ENCODE data around the gene PKP1.

The PKP1 gene

DNA sequence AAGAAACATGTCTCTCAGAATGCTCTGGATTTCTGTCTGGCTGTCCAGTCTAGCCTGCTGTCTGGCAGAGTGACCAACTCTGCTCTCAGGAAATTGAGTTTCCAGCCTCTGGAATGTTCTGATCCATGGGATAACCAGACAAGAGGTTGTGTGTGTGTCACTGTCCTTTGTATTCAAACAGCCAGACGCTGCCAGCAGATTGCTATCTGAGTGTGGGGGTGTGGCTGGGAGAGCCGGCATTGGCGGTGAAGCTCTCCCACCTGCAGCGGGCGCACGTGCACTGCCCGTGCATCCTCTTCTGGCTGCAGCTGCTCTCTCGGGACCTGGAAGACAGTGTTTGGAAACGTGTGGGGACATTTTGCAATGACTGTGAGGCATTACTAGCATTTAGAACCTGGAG lies 26.1 kb downstream of the PKP1 start:
- no peak for DNase-seq (ENCODE audit: low read depth)

DNA sequence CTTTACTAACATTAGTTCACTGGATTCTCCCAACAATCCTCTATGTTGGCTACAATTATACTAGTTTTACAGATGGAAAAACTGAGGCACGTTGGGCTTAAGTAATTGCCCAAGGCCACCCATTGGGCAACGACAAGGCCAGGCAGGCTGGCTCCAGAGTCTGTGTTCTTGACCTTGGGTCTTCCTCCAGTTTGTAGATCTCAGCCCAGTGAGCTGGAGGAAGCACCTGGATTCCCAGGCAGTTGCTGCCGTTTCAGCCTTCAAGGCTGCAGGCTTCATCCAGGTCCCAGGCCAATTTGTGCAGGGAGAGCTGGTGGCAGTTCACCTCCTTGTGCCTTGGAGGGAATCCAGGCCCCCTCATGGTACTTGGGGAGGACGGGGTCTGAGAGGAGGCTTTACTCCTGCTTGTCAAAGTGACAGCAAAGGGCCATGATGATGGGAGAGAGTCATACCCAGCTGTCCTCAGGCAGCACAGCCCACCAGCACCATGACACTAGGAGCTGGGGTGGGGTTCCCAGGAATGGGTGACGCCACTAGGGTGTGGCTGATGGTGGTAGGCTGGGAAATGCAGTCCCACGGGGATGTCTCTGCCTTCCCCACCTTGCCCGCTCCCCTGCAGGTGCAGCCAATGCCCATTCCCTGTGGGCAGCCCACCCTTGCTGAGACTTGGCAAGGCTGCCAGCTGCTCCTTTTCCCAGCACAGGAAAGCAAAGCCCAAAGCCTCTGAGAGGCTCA lies 27.1 kb downstream of the PKP1 start:
- no peak for DNase-seq (ENCODE audit: low read depth)

DNA sequence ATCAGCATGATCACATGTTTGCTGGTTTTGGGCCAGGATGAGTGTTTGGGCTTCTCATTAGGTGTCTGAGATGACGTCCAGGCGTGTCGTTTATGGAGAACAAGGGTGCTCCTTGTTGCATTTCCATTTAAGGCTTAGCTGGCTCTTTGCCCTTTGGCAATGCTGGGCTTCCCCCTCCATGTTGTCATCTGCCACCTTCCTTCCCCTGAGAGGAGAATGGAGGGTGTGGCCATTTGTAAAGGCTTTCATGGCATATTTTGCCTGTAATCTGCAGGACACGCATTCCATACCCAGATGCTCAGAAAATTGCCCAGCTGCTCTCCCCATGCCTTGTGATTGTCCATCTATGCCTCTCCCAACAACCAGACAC lies 27.7 kb downstream of the PKP1 start:
- DNase-seq (ENCODE audit: low read depth), result no peak

DNA sequence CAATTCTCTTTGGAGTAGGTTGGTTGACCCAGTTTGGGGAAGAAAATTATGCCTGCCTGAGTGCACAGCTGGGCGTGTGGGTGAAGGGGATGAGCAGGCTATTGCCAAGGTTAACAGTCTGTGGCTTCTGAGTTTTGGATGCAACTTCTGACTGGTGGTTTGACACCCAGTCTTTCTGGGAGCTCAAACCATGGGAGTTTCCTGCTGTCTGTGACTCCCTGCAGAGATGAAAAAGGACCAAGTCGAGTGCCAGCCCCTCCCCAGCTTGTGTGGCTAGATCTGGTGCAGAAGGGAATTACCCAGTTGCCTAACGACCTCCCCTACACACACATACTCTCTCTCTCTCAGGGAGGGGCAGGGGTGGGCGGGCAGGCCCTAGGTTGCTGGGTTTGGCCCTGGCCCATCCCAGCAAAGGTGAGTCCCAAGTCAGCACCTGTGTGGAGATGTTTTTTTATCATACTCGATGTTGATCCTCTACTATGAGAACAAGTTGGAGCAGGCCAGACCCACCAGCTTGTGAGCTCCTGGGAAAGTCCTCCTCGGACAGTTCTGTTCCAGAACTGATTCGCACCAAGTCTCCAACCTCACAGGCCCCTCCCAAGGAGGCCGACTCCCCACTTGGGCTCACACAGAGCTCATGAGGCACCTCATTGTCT lies 28.2 kb downstream of the PKP1 start:
- no peak for DNase-seq (ENCODE audit: low read depth)

DNA sequence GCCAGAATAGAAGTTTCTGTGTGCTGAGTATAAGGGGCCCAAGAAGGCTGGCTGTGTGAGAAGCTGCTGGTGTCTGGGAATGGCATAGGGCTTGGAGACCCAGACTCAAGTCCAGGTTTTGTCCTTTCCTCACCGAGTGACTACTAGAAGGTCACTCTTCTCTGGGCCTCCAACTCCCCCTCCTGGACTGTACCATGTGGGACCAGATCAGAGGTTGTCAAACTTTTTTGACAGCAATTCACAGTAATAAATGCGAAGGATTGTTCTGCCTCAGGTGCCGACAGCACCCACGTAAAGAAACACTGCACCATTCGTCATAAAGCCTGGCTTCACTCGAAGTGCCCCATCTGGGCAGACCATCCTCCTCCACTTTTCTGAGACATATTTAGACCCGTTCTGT lies 29.0 kb downstream of the PKP1 start:
- DNase-seq (ENCODE audit: low read depth), result no peak

DNA sequence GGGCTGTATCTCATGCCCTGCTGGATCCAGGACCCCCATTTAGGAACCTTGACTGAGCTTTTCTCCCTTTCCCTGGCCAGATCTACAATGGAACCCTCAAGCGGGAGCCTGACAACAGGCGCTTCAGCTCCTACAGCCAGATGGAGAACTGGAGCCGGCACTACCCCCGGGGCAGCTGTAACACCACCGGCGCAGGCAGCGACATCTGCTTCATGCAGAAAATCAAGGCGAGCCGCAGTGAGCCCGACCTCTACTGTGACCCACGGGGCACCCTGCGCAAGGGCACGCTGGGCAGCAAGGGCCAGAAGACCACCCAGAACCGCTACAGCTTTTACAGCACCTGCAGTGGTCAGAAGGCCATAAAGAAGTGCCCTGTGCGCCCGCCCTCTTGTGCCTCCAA lies 29.8 kb downstream of the PKP1 start:
- DNase-seq (ENCODE audit: low read depth), result no peak

DNA sequence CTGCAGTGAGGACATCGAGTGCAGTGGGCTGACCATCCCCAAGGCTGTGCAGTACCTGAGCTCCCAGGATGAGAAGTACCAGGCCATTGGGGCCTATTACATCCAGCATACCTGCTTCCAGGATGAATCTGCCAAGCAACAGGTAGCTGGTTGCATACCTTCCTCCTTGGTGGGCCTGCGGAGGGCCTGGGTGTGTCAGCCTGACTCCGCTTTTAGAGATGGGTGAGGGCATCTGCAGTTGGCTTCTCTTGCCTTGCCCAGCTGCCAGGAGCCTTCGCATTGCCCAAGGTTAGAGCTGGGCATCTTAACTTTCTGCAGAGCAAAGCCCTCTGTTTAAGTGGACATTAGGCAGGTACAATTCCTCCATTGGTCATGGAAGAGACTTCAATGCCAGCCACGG lies 33.2 kb downstream of the PKP1 start:
- no peak for DNase-seq (ENCODE audit: low read depth)

DNA sequence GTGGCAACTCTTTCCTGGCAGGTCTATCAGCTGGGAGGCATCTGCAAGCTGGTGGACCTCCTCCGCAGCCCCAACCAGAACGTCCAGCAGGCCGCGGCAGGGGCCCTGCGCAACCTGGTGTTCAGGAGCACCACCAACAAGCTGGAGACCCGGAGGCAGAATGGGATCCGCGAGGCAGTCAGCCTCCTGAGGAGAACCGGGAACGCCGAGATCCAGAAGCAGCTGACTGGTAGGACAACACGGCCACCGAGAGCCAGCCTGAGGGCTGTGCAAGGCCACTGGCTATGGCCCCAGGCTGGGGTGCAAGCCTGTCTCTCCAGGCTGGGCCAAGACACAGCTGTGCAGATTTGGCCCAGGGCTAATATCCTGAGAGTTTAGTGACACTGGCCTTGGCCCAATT lies 34.2 kb downstream of the PKP1 start:
- DNase-seq (ENCODE audit: low read depth), result no peak

DNA sequence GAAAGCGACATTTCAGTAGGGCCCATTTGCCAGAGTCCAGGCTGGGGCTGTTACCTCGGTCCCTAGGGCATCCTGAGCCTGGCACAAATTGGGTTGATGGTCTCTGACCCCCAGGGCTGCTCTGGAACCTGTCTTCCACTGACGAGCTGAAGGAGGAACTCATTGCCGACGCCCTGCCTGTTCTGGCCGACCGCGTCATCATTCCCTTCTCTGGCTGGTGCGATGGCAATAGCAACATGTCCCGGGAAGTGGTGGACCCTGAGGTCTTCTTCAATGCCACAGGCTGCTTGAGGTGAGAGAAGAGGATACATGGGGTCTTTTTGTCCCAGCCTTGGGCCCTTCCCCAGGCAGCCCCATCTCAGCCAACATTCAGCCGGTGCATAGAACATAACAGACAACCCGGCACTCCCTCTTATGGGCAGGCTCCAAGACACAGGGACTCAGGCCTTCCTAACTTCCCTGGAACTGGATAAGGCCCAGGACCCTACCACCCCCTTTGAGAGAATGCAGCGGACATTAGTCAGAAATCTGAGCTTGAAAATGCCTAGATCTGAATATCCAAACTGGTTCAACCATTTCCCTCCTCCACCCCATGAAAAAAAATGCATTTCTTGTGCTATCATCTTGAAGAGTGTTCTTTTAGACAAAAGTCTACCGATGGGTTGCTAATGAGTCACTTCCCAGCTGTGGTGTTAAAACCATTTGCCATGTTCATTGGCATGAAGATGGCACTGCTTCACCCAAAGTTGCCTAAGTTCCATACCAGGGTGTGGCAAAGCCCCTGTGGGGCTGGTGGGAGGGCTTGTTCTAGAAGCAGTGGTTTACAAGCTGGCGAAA lies 35.4 kb downstream of the PKP1 start:
- no peak for DNase-seq (ENCODE audit: low read depth)

DNA sequence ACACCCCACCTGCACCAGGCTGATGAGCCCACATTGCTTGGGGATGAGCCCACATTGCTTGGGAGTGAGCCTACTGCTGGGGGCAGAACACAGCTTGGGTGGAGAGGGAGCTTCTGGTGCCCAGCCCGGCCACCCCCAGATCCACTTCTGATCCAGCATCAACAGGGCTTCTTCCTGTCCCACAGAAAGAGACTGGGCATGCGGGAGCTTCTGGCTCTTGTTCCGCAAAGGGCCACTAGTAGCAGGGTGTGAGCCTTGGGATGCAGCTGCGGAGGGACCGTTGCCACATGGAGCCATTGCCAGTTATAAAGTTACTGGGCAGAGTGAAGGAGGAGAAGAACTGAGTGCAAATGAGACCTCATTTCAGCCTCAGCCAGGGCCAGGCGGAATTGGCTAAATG lies 36.3 kb downstream of the PKP1 start:
- DNase-seq (ENCODE audit: low read depth), result no peak

DNA sequence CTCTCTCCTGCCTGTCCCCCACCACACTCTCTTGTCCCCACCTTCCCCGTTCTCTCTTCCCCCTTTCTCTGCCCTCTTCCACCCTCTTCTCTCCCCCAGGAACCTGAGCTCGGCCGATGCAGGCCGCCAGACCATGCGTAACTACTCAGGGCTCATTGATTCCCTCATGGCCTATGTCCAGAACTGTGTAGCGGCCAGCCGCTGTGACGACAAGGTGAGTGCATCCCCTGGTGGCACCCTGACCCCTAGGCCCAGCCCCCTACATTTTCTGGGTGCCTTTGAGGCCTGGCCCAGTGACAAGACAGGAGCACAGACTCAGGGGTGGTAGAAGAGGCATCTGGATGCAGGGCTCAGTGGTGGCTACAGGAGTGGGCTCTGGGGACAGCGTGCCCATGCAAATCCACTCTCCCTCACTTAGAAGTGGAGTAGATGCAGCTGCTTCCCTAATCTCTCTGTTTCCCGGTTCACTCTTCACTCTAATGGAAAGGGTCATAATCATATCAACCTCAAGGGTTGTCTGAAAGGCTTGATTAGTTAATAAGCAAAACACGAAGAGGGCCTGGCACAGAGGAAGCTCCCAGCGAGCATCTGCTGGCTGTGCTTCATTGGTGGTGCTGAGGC lies 37.0 kb downstream of the PKP1 start:
- no peak for DNase-seq (ENCODE audit: low read depth)

DNA sequence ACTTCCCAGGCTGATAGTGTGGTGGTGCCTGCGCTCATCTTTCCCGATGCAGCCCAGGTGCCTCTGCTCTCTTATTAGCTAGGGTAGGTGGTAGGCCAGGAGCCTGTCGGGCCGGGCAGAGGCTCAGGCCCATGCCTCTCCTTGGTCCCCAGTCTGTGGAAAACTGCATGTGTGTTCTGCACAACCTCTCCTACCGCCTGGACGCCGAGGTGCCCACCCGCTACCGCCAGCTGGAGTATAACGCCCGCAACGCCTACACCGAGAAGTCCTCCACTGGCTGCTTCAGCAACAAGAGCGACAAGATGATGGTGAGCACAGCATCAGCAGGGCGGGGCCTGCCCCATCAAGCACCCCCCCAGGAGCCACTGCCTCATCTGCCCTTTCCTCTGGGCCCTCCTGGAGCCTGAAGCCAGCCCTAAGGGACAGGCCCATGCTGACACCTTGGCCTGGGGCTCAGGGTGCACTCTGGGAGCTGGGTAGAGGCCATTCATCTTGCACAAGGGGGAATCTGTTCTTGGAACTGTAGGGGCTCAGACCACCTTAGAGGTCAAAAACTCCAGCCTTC lies 38.6 kb downstream of the PKP1 start:
- no peak for DNase-seq (ENCODE audit: low read depth)

DNA sequence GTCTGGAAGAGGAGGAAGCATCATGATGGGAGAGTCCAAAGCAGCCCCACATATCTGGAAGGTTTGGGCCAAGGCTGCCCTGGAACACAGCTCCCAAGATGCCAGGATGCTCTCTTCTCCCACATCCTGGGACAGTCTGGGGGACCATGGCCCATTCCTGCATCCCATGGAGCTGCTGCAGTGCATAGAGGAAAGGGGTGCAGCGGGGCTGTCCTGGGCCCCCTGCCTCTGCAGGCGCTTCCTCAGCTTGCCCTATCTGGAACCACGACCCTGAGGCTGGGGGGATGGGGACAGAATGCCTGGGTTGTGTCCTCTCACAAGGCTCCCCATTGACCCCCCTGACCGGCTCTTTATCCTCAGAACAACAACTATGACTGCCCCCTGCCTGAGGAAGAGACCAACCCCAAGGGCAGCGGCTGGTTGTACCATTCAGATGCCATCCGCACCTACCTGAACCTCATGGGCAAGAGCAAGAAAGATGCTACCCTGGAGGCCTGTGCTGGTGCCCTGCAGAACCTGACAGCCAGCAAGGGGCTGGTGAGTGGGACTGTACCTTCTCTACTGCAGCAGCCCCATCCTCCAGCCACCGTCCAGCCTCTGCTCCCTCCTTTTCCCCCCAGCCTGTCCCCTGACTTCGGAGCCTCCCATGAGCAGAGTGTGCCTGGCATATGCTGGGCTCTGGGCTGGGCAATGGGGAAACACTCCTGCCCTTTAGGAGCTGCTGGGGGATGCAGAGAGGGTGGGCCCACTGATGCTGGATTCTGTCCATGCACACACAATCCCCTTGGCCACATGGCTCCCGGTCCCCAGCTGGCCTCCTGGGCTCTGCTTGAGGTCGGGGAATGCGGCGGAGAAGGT lies 39.6 kb downstream of the PKP1 start:
- no peak for DNase-seq (ENCODE audit: low read depth)

DNA sequence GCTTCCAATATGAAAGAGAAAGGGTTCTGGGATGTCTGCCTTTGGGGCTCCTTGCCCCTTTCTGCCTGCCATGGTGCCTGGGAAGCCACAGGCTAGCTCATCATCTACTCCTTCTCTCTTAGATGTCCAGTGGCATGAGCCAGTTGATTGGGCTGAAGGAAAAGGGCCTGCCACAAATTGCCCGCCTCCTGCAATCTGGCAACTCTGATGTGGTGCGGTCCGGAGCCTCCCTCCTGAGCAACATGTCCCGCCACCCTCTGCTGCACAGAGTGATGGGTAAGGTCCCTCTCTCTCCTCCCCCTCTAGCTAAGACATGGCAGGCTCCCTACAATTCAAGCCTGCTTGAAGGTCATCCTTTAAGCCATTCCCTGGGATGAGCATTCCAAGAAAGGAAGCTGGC lies 41.0 kb downstream of the PKP1 start:
- DNase-seq (ENCODE audit: low read depth), result no peak

DNA sequence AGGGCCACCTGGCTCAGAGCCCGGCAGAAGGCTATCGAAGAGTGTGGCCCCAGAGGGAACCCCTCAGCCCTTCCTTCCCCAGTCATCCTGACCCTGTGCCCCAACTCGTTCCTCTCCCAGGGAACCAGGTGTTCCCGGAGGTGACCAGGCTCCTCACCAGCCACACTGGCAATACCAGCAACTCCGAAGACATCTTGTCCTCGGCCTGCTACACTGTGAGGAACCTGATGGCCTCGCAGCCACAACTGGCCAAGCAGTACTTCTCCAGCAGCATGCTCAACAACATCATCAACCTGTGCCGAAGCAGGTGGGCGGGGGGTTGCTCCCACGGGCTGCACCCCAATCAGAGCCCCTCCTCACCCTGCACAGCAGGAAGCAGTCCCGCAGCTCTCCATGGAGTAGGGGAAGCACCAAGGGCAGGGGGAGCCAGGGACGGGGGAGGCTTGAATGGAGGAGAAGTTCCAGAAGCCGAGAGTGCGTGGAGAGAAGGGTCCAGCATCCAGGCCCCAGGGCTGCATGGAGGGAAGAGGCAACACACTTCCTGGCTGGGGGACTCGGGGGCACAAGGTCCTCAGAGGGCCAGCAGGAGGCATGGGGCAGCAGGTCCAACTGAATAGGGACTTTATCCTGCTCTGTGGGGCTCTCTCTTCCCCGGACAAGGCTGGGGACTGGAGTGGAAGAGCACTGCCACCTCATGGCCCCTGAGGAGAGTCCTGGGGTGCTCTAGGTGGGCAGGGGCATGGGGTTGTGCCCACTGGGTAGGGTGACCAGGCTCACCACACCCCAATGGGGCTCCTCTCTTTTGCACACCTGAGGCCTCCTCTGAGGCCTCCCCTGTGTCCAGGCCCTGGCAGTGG lies 41.7 kb downstream of the PKP1 start:
- no peak for DNase-seq (ENCODE audit: low read depth)

DNA sequence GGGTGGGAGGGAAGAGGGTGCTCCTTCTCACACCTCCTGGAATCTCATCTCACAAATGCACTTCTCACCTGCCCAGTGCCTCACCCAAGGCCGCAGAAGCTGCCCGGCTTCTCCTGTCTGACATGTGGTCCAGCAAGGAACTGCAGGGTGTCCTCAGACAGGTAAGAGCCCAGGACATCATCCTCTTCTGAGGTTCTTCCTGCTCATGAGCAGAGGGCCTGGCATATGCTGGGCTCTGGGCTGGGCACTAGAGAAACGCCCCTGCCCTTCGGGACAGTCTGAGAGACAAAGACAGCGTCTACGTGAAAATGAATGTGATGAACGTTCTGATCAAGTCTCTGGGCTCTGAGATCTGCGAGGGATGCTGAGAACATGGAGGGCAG lies 42.4 kb downstream of the PKP1 start:
- no peak for DNase-seq (ENCODE audit: low read depth)

DNA sequence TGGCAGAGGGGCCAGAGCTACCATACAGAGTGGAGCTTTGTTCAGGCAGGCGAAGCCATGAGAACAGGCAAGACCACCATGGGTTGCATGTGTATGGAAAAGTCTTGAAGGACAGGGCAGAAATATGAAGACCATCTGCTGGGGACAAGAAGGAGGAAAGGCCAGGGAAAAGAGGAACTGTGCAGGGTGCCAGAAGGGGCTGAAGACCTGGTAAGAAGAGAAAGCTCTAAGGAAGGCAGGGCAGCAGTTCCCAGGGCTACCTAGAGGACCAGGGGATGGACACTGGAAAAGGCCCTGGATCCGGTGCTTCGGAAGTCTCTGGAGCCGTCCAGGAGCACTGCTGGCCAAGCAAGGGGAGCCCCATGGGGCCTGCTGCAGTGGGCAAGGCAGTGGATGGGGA lies 43.4 kb downstream of the PKP1 start:
- DNase-seq (ENCODE audit: low read depth), result no peak

DNA sequence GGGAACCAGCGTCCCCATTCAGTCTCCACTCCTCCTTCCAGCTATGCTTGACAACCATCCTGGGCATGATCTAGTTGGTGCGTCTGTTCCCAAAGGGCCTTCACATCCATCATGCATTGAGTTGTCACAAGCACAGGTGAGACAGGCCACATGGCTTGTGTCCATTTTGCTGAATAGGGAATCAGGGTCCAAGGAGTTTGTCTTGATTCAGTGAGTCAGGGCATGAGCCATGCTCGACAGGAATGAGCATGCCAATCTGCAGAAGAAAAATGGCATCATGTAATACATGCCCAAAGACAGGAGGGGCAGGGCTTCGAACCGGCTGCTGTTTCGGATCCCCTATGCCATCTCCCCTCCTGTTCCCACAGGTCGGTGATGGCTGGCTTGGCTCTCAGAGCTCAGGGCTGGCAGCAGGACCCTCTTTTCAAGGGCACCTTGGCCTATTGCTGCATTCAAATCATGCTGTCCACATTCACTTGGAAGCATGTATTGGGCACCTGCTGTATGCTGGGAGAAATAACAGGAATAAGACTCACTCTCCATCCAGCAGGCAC lies 44.5 kb downstream of the PKP1 start:
- DNase-seq (ENCODE audit: low read depth), result no peak

DNA sequence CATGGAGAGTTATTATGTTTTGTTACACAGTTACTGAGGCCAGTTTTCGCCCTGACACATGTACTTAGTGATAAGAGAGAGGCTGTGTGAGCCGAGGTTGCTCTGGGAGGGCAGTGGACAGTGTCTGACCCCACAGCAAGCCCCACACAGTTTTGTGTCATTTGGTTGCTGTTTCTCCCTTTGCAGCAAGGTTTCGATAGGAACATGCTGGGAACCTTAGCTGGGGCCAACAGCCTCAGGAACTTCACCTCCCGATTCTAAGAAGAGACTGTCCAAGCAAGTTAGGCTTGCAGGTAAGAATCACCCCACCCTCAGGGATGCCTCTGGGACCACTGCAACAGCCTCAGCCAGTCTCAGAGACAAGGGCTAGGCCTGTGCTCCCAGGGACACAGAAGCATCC lies 45.3 kb downstream of the PKP1 start:
- no peak for DNase-seq (ENCODE audit: low read depth)

DNA sequence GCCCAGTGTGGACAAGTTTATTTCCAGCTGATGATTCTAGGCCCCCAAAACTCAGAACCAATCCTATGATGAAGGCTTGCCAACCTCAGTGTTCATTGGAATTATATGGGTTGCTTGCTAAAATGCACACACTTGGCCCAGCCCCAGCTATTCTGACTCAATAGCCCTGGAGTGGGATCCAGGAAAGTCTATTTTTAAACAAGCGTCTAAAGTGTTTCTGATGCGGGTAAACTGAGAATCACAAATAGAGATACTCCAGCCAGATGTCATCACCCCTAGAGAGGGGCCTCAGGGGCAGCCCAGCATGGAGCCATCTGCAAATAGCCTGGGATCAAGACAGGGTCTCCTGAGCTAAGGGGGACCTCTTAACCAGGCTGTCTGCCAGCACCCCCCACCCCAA lies 46.0 kb downstream of the PKP1 start:
- DNase-seq (ENCODE audit: low read depth), result no peak

All from stimulated activated CD8-positive, alpha-beta memory T cell treated with anti-CD3 and anti-CD28 coated beads, Interleukin-15, amount 100 ng/mL, for 24 hours (primary cell).